Activated CD4-positive, alpha-beta T cell treated with anti-CD3 and anti-CD28 coated beads, Interleukin-2, amount 50 U/mL, for 4 hours (primary cell): ENCODE measurements around the gene ALDH3B1.
A peak's percentile ranks its signal among the peaks of the same experiment; 100 is the strongest.

Source experiments
- DNase-seq, 2 experiments: peaks; one replicate each; pipeline ENCODE4 v3.0.0-alpha.2; 2020

The ALDH3B1 gene

GRCh38 chr11:67997475-67997921 lies 12.6 kb upstream of the ALDH3B1 start:
- DNase-seq: no peak

GRCh38 chr11:67998150-67999045 lies 11.7 kb upstream of the ALDH3B1 start:
- DNase-seq: no peak

- no peak for DNase-seq
These were observed 10.9 kb upstream of the ALDH3B1 start for GRCh38 chr11:67999201-67999629.

GRCh38 chr11:67999704-68000103 lies 10.4 kb upstream of the ALDH3B1 start:
- no peak for DNase-seq

- no peak for DNase-seq
These were observed 7.6 kb upstream of the ALDH3B1 start for GRCh38 chr11:68002575-68002937.

GRCh38 chr11:68002938-68003845 lies 6.9 kb upstream of the ALDH3B1 start:
- DNase-seq: peak; percentile 52 to 61

- peak; percentile 68 to 73 for DNase-seq
These were observed 6.1 kb upstream of the ALDH3B1 start, which contains the start of gene UNC93B1 for GRCh38 chr11:68003846-68004550. Gene UNC93B1, minus strand, starts transcription at chr11:68004097. Its CDS starts 54 bp downstream, at chr11:68004043.

GRCh38 chr11:68004551-68005335 lies 5.4 kb upstream of the ALDH3B1 start:
- DNase-seq: no peak

- DNase-seq: no peak
These were observed 3.4 kb upstream of the ALDH3B1 start for GRCh38 chr11:68006606-68007166.

- no peak for DNase-seq
These were observed 2.4 kb upstream of the ALDH3B1 start for GRCh38 chr11:68007498-68008380.

- DNase-seq: no peak
These were observed 1.5 kb upstream of the ALDH3B1 start for GRCh38 chr11:68008381-68009337.

GRCh38 chr11:68009391-68010089 lies 587 bp upstream of the ALDH3B1 start:
- DNase-seq: no peak

- DNase-seq: no peak
These were observed 1.2 kb downstream of the ALDH3B1 start for GRCh38 chr11:68011051-68011943.

- no peak for DNase-seq
These were observed 2.1 kb downstream of the ALDH3B1 start for GRCh38 chr11:68012044-68012842.

- no peak for DNase-seq
These were observed 2.9 kb downstream of the ALDH3B1 start for GRCh38 chr11:68012843-68013610.

GRCh38 chr11:68013611-68014156 lies 3.6 kb downstream of the ALDH3B1 start:
- DNase-seq: no peak
